Activated naive CD4-positive, alpha-beta T cell treated with anti-CD3 and anti-CD28 coated beads, Interleukin-2, amount 50 U/mL, for 24 hours (primary cell): ENCODE measurements around the gene PRTG.

Source experiments
- H3K27ac Mint-ChIP-seq: one replicate; pipeline ENCODE4 v1.8.0; 2021; ENCODE audit warnings: mild to moderate bottlenecking, mixed read lengths
- H3K27me3 Mint-ChIP-seq: one replicate; pipeline ENCODE4 v1.8.0; 2021; ENCODE audit warnings: mixed read lengths
- H3K36me3 Mint-ChIP-seq: one replicate; pipeline ENCODE4 v1.8.0; 2021; ENCODE audit warnings: mixed read lengths
- H3K4me1 Mint-ChIP-seq: one replicate; pipeline ENCODE4 v1.8.0; 2021; ENCODE audit warnings: mixed read lengths
- H3K4me3 Mint-ChIP-seq: one replicate; pipeline ENCODE4 v1.8.0; 2021; ENCODE audit warnings: mild to moderate bottlenecking, mixed read lengths
- H3K9me3 Mint-ChIP-seq: one replicate; pipeline ENCODE4 v1.8.0; 2021; ENCODE audit warnings: mixed read lengths

Gene PRTG

DNA sequence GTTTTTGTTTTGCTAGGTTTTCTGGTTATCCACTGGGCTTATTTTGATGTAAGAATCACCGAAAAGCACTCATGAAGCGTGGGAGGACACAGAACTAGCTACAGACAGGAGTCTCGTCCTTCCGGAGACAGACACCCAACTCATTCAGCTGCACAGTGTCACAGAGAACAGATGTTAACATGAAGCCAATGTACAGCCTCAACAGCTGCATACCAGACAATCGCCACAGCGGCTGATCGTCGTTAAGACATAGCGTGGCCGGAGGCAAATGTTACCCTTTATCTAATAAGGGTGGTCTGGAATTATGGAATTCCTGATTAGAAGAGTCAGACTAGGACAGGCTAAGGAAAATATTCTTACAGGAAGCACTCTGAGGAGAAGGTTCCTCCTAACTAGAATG is 153.7 kb downstream of the PRTG start:
- no peaks in the 10 kb centered on the region for H3K36me3 Mint-ChIP-seq
- H3K9me3 Mint-ChIP-seq, result no peaks in the 10 kb centered on the region
- no peaks in the 10 kb centered on the region for H3K4me1 Mint-ChIP-seq
- peak overlapping the region; percentile 76 for H3K4me3 Mint-ChIP-seq
- no peak overlapping the region for H3K27ac Mint-ChIP-seq
- H3K27me3 Mint-ChIP-seq, result peaks cover 22% of the 10 kb centered on the region

DNA sequence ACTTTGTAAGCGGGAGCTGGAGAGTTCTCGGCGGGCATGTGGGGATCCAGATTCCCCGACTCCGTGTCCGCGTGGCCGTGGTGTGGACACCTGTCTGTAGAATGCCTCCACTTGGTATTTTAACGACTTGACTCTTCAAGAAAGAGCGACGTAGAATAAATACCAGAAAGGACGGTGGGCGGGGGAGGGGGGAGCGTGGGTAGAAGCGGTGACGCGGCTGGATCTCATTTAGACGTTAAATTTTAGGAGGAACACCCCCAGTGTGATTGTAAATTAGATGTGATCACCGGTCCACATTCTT is 154.2 kb downstream of the PRTG start:
- Mint-ChIP-seq H3K27me3 (peaks cover 24% of the 10 kb centered on the region), H3K4me3 (peak overlapping the region; percentile 76), H3K36me3 (no peaks in the 10 kb centered on the region), H3K27ac (no peak overlapping the region), H3K9me3 (no peaks in the 10 kb centered on the region), H3K4me1 (no peaks in the 10 kb centered on the region)

DNA sequence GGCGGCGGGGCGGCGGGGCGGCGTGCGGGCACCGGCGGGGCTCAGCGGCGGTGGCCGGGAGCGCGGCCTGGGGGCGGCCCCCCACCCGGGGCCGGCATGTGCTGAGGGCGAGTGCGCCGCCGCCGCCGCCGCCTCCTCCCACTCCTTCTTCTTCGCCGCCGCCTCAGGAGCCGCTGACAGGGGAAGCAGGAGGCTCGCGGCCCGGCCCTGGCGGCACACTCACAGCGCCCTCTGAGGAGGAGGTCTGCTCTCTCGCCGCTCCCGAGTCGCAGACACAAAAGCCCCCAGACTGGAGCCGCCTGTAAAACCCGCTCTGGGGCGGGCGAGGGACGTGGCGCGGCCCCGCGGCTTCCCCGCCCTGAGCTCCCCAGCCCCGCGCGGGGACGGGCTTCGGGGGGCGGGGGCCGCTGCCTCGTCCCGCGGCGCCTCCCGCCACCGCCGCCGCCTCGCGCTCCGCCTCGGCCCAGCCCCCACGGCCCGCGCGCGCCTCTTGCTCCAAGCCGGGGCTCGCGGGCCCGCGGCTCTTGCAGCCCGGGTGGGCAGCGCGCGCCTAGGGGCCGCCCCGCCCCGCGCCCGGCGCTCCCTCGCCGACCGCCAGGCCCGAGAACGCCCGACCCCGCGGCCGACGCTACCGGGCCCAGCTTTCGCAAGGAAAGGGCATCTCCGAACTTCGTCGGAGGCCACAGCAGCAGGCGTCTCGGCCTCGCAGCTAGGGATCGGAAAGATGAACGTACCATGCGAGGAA is 154.7 kb downstream of the PRTG start, which contains the start of gene PYGO1:
TSS of gene PYGO1 (minus strand) at position 276 of the 745 bp plus-strand sequence. CDS start 462 bp downstream, outside the sequence.
- Mint-ChIP-seq H3K27me3 (peaks cover 26% of the 10 kb centered on the region), H3K36me3 (no peaks in the 10 kb centered on the region), H3K4me1 (no peaks in the 10 kb centered on the region), H3K9me3 (no peaks in the 10 kb centered on the region), H3K4me3 (peak within 1 kb of the TSS; percentile 76), H3K27ac (no peak within 1 kb of the TSS)

DNA sequence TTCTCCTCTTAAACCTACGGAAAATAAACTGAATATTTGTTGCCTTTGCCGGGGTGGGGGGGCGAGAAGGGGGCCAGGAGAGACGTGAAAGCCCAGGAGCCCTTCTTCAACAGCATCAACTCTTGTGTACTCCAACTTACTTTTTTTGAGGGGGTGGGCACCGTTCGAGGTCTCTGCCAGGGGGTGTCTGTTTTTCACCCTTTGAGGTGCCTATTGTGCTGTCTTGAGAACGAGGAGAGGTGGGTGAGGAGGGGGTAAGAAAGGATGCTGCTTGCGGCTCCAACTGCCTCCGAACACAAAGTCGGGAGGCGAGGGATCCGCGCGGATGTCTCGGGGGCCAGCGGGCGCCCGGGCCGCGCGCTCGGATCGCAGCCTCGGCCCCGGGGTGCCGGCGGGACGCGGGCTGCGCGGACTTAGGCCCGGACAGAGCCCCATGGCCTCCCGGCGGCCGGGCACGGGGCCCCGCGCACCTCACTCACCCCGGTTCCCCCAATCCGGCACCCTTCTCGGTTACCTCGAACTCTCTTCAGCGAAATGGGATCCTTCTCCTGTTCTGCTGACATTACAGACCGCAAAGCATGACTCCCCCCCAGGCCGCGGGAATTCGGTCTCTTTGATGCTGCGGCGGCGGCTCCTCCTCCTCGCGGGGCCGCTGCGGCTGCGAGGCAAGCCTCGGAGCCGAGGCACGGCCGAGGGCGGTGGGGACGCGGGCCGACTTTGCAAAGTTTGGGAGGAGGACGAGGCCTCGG is 155.5 kb downstream of the PRTG start:
- Mint-ChIP-seq H3K4me1 (no peaks in the 10 kb centered on the region), H3K27ac (no peak overlapping the region), H3K9me3 (no peaks in the 10 kb centered on the region), H3K27me3 (peaks cover 31% of the 10 kb centered on the region), H3K4me3 (peak overlapping the region; percentile 31), H3K36me3 (no peaks in the 10 kb centered on the region)

- Mint-ChIP-seq H3K4me1 (no peaks in the 10 kb centered on the region), H3K27me3 (peaks cover 33% of the 10 kb centered on the region), H3K9me3 (no peaks in the 10 kb centered on the region), H3K4me3 (no peak overlapping the region), H3K36me3 (no peaks in the 10 kb centered on the region), H3K27ac (no peak overlapping the region)
Observed at GRCh38 chr15:55586808-55587207, 156.1 kb downstream of the PRTG start.

- no peaks in the 10 kb centered on the region for H3K36me3 Mint-ChIP-seq
- H3K9me3 Mint-ChIP-seq, result no peaks in the 10 kb centered on the region
- H3K4me1 Mint-ChIP-seq, result no peaks in the 10 kb centered on the region
- no peak overlapping the region for H3K27ac Mint-ChIP-seq
- H3K4me3 Mint-ChIP-seq, result no peak overlapping the region
- peaks cover 21% of the 10 kb centered on the region for H3K27me3 Mint-ChIP-seq
Observed at GRCh38 chr15:55576943-55577342, 166.0 kb downstream of the PRTG start.

DNA sequence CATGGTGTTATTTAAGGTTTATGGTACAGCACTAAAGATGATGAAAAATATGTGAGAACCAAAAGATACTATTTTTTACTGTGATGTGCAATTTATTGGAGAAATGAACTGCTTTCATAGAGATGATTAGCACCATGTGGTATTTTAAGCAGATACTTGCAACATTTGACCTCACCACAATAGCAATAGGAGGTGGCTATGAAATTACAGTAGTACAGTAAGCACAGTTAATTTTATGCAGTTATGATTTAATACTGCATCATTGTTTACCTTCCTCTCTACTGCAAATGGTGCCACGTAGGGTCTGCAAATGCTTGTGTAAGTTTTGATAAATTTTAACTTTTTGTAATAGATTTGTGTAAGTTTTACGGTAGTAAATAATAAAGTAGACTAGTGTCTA is 168.9 kb downstream of the PRTG start:
- Mint-ChIP-seq H3K27ac (no peak overlapping the region), H3K27me3 (peaks cover 21% of the 10 kb centered on the region), H3K4me1 (no peaks in the 10 kb centered on the region), H3K9me3 (peaks cover 5% of the 10 kb centered on the region), H3K4me3 (no peak overlapping the region), H3K36me3 (no peaks in the 10 kb centered on the region)

DNA sequence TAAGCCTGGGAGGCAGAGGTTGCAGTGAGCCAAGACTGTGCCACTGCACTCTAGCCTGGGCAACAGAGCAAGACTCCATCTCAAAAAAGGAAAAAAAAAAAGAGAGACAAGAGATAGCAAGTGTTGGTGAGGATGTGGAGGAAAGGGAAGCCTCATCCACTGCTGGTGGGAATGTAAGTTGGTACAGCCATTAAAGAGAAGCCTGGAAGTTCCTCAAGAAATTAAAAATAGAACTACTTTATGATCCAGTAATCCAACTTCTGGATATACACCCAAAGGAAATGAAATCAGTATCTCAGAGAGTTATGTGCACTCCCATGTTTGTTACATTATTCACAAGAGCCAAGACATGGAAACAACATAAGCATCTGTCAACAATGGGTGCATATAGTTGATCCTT is 169.7 kb downstream of the PRTG start:
- Mint-ChIP-seq H3K36me3 (no peaks in the 10 kb centered on the region), H3K4me1 (no peaks in the 10 kb centered on the region), H3K4me3 (no peak overlapping the region), H3K27ac (no peak overlapping the region), H3K27me3 (peaks cover 22% of the 10 kb centered on the region), H3K9me3 (peaks cover 5% of the 10 kb centered on the region)

- Mint-ChIP-seq H3K4me1 (no peaks in the 10 kb centered on the region), H3K27me3 (peaks cover 8% of the 10 kb centered on the region), H3K36me3 (no peaks in the 10 kb centered on the region), H3K9me3 (peaks cover 3% of the 10 kb centered on the region), H3K27ac (no peak overlapping the region), H3K4me3 (no peak overlapping the region)
Observed at GRCh38 chr15:55564347-55565145, 178.4 kb downstream of the PRTG start.

GRCh38 chr15:55562601-55563000 is 180.4 kb downstream of the PRTG start:
- no peaks in the 10 kb centered on the region for H3K9me3 Mint-ChIP-seq
- H3K4me1 Mint-ChIP-seq, result no peaks in the 10 kb centered on the region
- H3K4me3 Mint-ChIP-seq, result no peak overlapping the region
- peaks cover 4% of the 10 kb centered on the region for H3K27me3 Mint-ChIP-seq
- no peak overlapping the region for H3K27ac Mint-ChIP-seq
- H3K36me3 Mint-ChIP-seq, result no peaks in the 10 kb centered on the region
